ENCODE results near the gene DNAH3.

DNA sequence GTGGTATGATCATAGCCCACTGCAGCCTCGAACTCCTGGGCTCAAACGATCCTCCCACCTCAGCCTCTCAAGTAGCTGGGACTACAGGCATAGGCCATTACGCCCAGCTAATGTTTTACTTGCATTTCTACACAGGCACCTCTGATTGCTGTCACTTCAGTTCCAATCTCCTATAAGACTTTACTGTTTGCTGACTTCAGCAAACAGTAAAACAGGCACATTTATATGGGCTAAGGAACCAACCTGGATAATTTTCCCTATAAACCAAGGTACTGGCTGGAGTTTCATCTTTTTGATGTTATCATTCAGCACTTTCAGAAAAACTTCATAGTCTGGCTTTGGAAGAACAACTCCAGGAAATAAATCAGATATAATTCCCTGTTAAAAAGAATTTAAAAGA is 114.2 kb downstream of the DNAH3 start:
- TF ChIP-seq CTCF (IDR thresholded peaks at IDR 0.05): no peak
- no peak for TF ChIP-seq EP300 (IDR thresholded peaks at IDR 0.05)
- TF ChIP-seq POLR2A (IDR thresholded peaks at IDR 0.05): no peak
- TF ChIP-seq POLR2AphosphoS5 (IDR thresholded peaks at IDR 0.05): no peak
